Stimulated activated naive CD4-positive, alpha-beta T cell (primary cell): ENCODE measurements around the gene PPM1E.
"Not testable (repeated sequence)": the region's sequence is repeated elsewhere in the genome, so short reads cannot be mapped to it uniquely, and the experiment has no call there.

Experiments used
- DNase-seq, 6 experiments: peaks; one replicate each; lab custom pipeline; 2025; lab: John Stamatoyannopoulos, UW

The PPM1E gene

GRCh38 chr17:58755577-58756245 is at the start of gene PPM1E:
TSS of gene PPM1E (plus strand) at chr17:58755854.
- peak in 4 of 6 experiments; percentile 2 to 23 (median 14) for DNase-seq

GRCh38 chr17:58706351-58707140 is 49.1 kb upstream of the PPM1E start:
- no peak for DNase-seq

DNA sequence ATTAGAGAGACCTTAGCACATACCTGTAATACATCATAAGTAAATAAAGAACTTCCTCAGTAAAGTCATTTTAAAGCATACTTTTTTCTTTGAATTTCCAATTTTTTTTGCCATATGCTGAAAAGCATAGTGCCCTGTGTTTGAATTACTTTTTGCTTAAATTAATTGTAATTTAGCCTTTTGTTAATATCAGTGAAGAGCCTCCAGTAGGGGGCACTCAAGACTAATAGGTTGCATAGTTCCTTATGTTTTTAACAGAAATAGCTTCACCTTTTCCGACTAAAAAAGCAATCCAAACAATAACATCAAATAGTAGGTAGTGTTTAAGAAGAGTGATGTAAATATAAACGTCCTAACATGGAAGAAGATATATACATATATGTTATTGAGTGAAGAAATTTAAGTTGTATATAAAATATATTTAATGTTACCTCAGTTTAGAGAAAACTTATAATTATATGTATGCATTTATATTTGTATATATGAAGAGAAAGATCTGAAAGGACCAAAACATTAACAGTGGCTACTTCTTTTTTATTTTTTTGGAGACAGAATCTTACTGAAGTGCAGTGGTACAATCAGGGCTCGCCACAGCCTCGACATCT is 44.6 kb upstream of the PPM1E start:
- peak in 4 of 6 experiments; percentile 5 to 39 (median 24) for DNase-seq

GRCh38 chr17:58722274-58722673 is 33.4 kb upstream of the PPM1E start:
- DNase-seq: no peak

DNA sequence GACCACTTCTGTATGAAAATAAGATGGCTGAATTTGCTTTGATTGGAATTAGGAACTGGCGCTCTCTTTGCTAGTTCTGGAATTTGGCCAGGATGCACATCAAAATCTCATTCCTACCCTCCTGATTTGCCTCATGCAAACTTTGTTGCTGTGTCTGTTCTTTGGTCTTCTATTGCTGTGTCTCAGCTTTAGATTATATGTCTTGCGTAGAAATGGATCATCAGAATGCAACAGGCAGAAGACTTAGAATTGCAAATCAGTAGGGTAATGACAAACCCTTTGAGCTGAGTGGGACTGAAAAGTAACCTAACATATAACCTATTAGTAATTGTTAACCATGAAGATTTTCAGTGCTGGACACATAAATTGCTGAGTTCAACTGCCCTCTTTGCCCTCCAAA is 33.0 kb upstream of the PPM1E start:
- DNase-seq: no peak

- DNase-seq: no peak
Observed at GRCh38 chr17:58728798-58729197, 26.9 kb upstream of the PPM1E start.

- DNase-seq: no peak
Observed at GRCh38 chr17:58730937-58731336, 24.7 kb upstream of the PPM1E start.

DNA sequence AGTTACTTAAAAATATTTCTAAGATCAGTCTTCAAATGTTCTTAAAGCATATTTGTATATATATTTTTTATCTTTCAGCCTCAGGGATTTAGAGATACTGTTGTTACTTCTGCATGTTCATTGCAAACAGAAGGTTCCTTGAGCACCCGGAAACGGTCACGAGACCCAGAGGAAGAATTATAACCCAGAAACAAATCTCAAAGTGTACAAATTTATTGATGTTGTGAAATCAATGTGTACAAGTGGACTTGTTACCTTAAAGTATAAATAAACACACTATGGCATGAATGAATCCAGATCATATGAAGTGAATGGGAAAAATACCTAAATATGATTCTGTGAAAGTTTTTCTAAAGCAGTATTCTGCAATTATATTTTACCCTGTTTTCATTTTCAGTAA is 21.6 kb upstream of the PPM1E start:
- DNase-seq: no peak

GRCh38 chr17:58734811-58735210 is 20.8 kb upstream of the PPM1E start:
- no peak for DNase-seq

DNA sequence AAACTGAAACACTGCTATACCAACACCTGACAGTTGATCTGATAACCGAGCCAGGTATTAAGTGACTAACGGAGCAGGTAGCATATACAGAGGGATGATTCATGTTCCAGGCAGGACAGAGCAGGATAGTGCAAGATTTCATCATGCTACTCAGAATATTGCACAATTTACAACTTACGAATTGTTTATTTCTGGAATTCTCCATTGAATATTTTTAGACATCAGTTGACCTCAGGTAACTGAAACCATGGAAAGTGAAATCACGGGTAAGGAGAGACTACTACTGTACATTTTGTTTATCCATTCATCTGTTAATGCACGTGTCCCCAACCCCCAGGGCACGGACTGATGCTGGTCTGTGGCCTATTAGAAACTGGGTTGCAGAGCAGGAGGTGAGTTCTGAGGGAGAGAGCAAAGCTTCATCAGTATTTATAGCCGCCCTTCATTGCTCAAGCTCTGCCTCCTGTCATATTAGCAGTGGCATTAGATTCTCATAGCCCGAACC is 14.5 kb upstream of the PPM1E start:
- DNase-seq: no peak

DNA sequence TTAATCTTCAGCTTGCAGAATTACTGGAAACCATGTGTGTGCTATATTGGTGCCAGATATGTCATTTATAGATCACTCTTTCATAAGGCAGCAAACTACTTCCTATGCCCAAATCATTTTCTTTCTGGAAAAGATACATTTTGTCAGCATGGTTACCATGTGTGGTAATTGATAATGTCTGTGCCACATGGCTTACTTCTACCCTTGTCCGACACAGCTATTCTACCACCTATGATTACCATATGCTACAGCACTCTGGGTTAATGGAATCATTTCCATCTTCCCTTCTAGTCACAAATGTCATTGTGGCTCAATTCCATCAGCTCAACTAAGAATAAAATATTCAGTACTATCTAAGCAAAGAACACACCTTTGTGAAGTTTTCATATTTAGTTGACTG is 8.0 kb upstream of the PPM1E start:
- DNase-seq: no peak

DNA sequence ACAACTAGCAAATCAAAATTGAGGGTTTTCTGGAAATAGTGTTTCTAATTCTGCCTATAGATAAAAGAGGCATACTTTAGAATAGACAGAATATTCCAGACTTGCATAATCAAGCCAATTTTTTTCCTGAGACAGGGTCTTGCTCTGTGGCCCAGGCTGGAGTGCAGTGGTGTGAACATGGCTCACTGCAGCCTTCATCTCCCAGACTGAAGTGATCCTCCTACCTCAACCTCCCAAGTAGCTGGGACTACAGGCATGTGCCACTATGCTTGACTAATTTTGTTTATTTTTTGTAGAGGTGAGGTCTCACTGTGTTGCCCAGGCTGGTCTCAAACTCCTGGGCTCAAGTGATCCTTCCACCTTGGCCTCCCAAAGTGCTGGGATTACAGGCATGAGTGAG is 6.0 kb upstream of the PPM1E start:
- not testable (repeated sequence) for DNase-seq

DNA sequence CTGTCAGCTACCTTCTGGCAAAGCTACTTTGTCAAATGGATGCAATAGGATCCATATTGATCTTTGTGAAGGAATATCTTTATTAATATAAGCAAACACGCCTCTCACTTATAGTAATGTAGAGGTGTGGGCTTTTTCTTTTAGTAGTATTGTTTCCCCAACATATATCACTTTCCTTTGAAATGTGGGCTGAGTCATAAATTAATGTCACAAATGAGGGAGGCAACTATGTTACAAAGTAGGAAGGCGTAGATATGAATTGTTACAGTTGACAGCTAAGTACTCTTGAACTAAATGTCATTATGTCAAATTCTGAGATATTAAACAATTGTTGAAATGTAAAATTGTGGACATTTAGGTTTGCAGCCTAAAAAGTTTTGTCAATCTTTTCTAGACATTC is 2.6 kb upstream of the PPM1E start:
- DNase-seq: no peak

DNA sequence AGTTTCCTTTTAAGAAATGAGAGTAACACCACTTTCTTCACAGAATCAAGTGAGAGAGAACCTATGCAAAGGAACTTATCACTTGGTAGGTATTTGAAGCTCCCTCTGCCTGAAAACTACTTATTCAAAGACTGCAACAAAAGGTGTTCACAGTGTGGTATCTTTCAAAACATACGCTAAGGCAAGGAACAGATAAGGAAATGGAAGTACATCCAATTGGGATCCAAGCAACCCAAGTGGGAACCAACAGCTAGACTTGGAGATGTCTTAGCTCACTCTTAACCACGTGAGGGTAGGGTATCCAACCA is 431 bp upstream of the PPM1E start:
- no peak for DNase-seq

- DNase-seq: peak in 2 of 6 experiments; percentile 4 to 5
Observed at GRCh38 chr17:58756246-58757161, 850 bp downstream of the PPM1E start.

DNA sequence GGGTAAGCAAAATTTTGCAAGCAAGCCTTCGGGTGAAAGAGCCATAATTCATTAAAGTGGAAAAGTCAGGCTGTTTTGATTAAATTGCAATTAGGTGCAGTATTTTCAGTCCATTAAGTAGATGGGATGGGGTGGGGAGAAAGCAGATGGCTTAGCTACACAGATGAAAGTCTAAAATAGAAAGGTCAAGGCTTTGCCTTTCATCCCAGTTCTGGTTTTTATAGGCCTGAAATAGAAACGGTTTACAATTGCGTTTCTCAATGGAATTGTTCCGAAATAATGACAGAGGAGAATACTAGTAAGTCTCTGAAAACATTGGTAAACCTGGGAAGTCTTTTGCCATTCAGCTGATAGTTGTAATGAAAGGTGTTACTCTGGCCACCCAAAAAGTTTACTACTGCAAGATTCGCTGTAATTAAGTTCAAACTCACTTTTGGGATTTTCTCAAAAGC is 1.5 kb downstream of the PPM1E start:
- no peak for DNase-seq

DNA sequence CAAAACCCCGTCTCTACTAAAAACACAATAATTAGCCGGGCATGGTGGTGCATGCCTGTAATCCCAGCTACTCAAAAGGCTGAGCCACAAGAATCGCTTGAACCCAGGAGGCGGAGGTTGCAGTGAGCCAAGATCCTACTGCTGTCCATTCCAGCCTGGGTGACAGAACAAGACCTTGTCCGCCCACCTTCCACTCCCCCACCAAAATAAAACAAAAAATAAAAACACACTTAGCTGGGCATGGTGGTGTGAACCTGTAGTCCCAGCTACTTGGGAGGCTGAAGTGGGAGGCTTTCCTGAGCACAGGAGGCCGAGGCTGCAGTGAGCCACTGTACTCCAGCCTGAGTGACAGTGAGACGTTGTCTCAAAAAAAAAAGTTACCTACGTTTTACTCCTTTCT is 3.2 kb downstream of the PPM1E start:
- DNase-seq: no peak

DNA sequence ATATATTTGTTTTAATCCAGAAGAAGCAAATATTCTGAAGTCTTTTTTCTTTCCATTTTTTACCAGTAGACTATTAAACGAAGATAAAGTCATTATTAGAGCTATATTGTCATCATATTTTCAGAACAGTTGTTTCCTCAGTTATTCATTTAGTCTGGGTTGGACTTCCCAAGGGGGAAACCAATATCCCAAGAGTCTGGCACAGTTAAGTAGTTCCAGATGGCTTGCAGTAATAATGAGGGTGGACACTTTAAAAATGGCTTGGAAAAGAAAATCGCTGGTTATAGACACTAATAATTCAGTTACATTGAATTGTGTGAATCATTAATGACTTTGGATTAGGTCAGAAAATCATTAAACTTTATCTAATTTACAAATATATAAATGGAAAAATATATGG is 3.9 kb downstream of the PPM1E start:
- DNase-seq: no peak

DNA sequence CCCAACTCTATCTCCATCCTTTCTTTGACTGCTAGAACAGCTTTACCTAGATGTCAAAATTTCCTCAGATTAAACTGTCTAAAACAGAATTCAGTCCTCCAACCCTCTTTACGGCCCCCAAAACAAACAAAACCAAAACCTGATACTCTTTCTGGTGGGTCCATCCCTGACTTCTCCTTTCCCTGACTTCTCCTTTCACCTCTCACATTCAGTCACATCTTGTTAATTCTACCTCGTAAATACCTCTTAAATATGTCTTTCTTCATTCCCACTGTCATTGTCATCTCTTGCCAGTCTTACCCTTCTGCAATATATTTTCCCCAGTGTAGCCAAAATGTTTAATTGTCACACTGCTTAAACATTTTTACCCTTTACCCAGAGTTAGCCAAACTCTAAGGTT is 4.6 kb downstream of the PPM1E start:
- no peak for DNase-seq

GRCh38 chr17:58763263-58763662 is 7.6 kb downstream of the PPM1E start:
- DNase-seq: no peak

GRCh38 chr17:58764373-58764772 is 8.7 kb downstream of the PPM1E start:
- DNase-seq: no peak

DNA sequence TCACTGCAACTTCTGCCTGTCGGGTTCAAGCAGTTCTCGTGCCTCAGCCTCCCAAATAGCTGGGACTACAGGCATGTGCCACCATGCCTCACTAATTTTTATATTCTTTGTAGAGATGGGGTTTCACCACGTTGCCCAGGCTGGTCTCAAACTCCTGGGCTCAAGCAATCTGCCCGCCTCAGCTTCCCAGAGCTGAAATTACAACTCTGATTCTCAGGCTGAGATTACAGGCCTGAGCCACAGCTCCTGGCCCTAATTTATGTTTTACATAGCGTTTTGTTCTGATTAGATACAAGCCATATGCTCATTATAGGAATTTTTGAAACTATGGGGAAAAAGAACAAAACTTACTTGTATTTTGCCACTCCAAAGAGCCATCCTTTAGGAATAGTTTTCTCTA is 22.8 kb downstream of the PPM1E start:
- DNase-seq: not testable (repeated sequence)
